KG1 (cell line): ENCODE data around the gene DHRS7B.

Experiments
- DNase-seq: peaks from one replicate; lab custom pipeline; 2025; lab: John Stamatoyannopoulos, UW

The DHRS7B gene

DNA sequence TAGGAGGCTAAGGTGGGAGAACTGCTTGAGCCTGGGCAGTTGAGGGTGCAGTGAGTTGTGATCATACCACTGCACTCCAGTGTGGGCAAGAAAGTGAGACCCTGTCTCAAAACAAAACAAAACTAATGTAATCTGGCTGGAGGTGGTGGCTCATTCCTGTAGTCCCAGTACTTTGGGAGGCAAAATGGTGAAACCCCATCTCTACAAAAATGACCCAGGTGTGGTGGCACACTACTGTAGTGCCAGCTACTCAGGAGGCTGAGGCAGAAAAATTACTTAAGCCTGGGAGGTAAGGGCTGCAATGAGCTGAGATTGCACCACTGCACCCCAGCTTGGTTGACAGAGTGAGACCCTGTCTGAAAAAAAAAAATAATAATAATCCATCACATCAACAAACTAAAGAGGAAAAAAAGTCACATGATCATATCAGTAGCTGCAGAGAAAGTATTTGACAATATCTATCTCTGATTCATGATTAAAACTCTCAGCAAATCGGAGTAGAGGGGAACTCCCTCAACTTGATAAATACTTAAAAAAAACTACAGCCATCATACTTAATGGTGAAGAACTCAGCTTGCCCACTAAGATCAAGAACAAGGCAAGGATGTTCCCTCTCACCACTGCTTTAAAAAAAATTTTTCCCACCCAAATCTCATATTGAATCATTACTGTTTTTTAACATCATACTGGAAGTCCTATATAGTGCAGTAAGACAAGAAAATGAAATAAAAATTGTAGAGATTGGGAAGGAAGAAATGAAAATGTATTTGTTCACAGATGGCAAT is 31.0 kb downstream of the DHRS7B start:
- DNase-seq: no peak

DNA sequence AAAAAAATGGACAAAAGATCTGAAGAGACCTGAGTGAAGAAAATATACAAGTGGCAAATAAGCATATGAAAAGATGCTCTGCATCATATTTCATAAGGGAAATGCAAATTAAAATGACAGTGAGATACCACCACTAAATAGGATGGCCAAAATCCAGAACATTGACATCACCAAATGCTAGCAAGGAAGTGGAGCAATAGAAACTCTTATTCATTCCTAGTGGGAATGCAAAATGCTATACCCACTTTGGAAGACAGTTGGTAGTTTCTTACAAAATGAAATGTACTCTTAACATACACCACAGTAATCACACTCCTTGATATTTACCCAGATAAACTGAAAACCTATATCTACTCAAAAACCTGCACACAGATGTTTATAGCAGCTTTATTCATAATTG is 33.6 kb downstream of the DHRS7B start:
- DNase-seq: no peak

DNA sequence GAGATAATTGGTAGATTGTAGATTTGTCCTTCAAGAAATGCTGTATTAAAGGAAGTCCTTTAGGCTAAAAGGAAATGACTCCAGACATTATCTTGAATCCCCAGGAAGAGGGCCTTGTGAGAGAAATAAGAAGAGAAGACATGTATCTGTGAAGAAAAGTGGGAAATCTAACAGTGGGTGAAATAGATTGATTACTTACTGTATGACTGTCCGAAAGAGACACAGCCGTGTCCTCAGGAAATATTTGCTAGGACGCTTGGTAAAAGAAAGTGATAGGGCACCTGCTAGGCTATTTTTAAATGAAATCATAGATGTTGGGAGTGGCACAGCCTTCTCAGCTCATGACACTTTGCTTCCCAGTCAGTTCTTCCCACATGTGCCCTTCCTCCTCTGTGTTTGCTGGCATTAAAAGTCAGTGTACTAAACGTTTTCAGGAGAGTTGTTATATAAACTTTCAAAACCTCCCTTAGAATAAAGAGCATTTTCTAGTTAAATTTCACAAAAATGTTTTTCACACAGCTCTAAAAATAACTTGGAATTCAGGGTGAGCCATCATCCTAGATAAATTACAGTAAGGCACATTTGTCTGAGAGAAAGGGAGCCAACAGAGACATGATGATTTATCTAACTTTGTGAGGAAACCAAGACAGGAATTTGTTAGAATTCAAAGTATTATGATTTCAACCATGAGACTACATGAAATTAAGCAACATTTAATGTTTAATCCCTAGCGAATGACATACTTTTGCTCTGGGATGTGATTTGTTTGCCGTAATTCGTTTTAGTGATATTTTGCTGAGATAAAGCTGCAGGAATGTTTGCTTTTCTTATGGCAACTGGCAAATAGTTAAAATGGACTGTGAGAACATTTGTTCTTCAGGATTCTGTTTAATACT is 35.0 kb downstream of the DHRS7B start:
- no peak for DNase-seq

DNA sequence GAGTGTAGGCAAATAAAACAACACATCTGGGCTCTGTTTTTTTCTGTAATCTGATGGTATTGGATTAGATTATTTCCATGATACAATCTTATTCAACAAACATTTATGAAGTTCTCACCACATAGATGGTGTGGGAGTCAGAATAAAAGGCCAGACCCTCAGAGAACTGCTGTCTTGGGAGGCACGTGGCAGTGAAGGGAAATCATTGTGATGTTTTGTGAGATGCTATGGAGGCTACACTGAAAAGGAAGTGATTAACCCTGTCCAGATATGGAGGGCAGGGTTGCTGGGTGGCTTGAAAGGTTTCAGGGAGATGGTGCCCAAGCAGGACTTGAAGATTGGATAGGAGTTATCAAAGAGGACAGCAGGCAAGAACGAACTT is 35.6 kb downstream of the DHRS7B start:
- no peak for DNase-seq

DNA sequence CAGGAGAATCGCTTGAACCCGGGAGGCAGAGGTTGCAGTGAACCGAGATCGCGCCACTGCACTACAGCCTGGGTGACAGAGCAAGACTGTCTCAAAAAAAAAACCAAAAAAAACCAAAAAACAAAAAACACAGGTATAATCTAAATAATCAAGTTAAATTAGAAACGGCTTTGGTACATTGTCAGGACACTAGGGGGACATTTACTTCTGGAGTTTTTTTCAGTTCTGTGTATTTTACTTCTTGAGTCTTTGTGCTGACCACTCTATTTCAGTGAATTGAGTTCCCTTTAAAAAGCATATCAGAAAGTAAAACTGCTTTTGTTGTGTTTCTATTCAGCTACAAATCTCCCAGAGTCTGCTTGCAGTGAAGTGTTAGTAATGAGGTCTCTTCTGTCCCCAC is 36.3 kb downstream of the DHRS7B start:
- DNase-seq: no peak

GRCh38 chr17:21164216-21164615 is 37.5 kb downstream of the DHRS7B start:
- DNase-seq: no peak

GRCh38 chr17:21164620-21165019 is 37.9 kb downstream of the DHRS7B start:
- no peak for DNase-seq

- no peak for DNase-seq
Measured at GRCh38 chr17:21165922-21166594, 39.3 kb downstream of the DHRS7B start.

DNA sequence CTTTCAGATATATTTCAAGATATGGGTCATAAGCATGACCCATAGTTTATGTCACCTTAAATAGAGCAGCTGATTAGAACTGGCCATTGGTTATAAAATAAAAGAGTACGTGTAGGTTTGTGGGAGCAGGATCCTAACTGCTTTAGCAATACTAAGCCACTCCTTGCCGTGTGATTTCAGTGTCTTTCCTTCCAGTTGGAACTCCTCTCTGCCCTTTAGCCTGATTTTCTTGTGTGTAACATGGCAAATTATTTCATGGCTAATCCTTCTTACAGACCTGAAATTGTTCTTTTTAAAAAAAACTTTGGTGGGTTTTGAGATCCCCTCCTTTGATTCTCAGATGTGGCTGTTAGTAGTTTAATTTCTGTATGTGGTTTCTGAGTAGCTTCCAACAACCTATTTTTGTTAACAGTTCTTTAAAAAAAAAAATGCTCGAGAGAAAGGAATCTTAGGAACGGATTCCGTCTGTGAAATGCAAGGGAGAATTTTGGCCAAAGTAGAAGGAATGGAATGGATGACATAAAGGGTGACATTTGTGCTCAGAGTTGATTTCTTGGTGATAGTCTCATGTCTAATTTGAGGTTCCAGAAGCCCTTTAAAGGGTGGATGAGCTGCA is 39.9 kb downstream of the DHRS7B start:
- no peak for DNase-seq

- no peak for DNase-seq
Measured at GRCh38 chr17:21167303-21167702, 40.5 kb downstream of the DHRS7B start.

- no peak for DNase-seq
Measured at GRCh38 chr17:21168555-21168865, 41.7 kb downstream of the DHRS7B start.

DNA sequence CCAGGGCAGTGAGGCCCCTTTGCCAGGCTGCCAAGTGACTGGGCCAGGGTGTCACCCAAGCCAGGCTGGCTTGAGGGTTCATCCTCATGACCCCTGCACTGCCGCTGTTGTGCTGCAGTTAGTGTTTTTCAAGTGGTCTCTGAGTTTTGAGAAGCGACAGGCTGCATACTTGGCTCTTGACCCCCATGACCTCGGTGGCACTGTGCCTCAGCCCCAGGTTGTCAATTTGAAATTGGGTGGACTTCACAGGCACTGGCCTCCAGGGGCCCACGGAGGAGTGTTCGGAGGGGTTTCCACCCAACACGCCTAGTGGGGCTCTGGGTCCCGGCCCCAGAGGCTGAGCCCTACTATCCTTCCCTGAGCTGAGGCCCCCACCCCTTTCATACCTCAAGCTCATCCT is 42.7 kb downstream of the DHRS7B start:
- no peak for DNase-seq

DNA sequence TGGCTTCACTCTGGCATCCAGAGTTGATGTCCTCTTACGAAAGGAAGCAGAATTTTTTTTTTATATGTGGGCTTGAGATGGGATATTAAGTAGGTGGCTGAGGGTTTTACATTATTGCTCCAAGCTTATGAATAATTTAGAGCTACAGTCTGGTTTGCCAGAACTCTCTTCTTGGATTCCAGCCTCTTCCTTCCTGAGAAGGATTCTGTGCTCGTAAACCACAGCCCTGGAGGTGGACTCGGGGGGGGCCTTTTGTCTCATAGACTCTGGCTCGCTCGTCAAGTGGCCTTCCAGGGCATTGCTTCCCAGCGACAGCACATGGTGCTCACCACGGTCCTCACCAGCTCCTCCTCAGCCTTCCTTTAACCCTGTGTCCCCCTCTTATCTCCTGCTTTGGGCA is 44.0 kb downstream of the DHRS7B start:
- no peak for DNase-seq

DNA sequence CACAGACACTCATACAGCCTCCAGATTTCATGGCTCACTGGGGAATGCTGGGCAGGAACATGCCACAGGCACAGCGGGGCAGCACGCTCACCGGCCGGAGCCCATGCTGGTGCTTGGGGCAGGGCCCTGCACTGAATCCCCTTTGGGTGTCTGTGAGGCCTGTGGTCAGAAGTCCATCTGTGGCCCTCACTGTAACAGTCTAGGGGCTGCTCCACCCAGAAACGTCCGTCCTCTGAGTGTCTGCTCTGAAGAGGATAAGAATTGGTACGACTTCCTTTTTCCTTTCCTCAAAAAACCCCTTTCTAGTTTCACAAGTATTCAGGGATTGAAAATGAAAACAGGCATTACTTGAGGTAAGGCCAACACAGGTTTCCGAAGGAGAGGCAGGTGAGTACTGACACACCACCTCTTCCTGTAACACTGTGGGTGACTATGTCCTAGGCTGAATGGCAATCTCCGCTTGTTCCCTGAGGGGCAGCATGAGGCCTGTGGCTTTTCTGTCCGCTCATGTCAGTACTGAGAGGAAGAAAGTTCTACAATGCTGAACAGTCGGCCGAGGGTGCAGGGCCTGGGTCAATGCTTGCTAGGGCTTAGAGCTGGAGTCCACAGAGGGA is 44.7 kb downstream of the DHRS7B start:
- DNase-seq: no peak

GRCh38 chr17:21171970-21172510 is 45.3 kb downstream of the DHRS7B start:
- no peak for DNase-seq

DNA sequence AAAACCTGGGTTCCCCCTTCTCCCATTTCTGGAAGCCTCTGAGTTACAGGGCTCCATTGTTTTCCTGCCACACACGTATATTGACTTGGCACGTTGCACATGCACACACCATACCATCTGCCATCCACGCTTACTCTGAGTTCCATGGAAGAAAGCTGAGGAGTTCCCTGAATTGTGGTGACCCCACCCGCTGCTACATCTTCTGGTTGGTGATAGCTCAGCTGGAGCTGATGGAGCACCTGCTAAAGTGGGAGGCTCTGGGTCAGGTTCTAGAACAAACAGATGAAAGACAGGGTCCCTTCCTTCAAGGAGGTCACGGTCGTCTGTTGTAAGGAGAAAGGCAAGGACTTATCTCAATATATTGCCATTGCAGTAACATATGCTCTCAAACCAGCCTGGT is 46.1 kb downstream of the DHRS7B start:
- no peak for DNase-seq

DNA sequence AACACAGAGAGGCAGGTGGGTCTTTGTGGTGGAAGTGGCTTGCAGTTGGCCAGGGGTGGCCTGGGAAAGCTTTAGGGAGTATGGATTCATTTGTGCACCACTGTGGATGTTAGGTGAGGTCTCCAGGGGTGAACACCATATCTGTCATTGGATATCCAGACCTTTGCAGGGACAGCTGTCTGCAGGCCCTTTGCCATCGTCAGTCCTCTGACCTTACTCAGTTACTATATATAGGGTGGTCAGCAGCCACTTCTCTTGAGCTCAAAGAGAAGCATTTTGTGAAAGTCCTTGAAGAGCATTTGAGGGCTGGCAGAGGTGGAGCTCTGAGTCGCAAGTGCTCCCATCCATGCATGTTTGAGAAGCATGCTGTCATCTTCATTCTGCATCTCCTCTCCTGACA is 46.8 kb downstream of the DHRS7B start:
- no peak for DNase-seq

- DNase-seq: no peak
Measured at GRCh38 chr17:21174186-21174585, 47.4 kb downstream of the DHRS7B start.

DNA sequence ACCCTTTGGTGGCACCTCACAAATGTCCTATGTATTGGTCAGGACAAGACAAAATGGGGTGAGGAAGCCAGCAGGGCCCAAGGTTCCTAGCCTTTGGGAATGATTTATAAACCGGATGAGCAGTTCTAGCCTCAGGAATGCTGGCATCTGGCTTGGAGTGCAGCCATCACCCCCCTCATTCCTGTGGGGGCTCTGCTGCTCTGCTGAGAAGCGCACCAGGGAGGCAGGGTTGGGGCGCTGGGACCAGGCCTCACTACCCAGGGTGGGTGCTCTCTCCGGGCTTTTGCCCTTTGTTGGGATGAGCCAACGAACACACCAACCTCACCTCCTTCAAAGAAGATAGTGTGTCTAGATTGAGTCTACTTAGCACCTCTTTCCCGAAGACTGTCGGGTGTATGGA is 47.9 kb downstream of the DHRS7B start:
- no peak for DNase-seq

DNA sequence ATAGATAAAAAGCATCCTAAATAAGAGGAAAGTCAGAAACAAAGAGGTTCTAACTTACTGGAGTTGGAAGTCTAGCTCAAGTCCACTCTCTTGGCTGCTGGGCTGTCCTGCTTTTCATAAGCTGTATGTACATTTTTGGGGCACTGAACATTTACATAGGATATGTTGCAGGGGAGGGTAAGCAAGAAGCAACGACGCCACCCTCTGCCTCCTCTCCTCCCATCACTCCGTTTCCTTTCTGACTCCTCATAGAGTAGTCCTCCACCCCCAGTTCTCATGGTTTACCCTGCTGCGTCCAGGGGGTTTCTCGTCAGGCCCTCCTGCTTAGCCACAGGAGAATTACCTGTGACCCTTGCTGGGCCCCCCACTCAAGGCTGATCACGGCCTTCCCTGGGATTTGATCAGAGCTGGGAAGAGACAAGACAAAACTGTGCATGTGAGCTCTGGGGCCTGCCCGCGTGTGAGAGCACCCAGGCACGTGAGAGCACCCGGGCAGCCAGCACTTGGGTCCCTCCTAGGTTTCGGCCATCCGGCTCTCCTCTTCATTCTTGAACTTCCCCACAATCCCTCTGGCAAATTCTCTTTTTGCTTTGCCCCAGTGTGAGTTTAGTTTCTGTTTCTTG is 50.1 kb downstream of the DHRS7B start:
- no peak for DNase-seq

DNA sequence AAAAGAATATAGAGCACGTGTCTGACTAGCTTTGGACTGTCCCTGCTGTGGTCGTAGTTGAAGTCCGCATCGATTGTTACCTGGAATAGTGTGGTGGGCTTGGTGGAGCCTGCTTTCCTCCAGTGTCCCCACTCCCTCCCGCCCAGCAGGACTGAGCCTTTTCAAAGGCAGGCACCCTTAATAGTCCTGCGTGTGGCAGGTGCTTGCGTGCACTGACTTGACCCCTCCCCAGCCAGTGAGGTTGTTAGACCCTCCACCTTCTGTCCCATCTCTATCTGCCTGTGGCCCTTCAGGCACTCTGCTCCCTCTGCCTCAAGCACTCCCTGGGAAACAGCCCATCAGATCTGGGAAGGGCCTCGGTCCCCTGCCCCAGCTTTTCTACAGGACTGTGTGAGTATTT is 50.6 kb downstream of the DHRS7B start:
- DNase-seq: no peak
